Transverse colon (tissue), 4 donors: ENCODE data around the gene ARSK. TPM values are rescaled to one million over a fixed set of nuclear protein-coding genes. Genes with fewer than 3 reads are reported as not detected.

Experiments used
- DNase-seq: peaks from one replicate; pipeline ENCODE4 v3.0.0-alpha.2; 2019
- H3K27ac ChIP-seq, 4 donors: fragments of 200-600 bp; sonication (generic); 2 replicates each; pipeline ENCODE4 v1.5.1; 2016 to 2018; ENCODE audit warnings: inconsistent platforms in 4 of 4
- H3K27me3 ChIP-seq: fragments of 200-600 bp; sonication (generic); 2 replicates; pipeline ENCODE4 v1.5.1; 2017; ENCODE audit warnings: inconsistent platforms
- H3K36me3 ChIP-seq, 4 donors: fragments of 200-600 bp; sonication (generic); 2 replicates each; pipeline ENCODE4 v1.5.1; 2017 to 2019; ENCODE audit warnings: inconsistent platforms in 4 of 4
- H3K4me1 ChIP-seq, 4 donors: fragments of 200-600 bp; sonication (generic); 2 replicates each; pipeline ENCODE4 v1.5.1; 2017 to 2020; ENCODE audit warnings: inconsistent platforms in 4 of 4
- H3K4me3 ChIP-seq, 4 donors: fragments of 200-600 bp; sonication (generic); 1 replicate in 1 of 4; 2 replicates in 3 of 4; pipeline versions ENCODE4 v1.5.1 to v1.6.1; 2017 to 2019; ENCODE audit warnings: inconsistent platforms in 4 of 4
- H3K9me3 ChIP-seq, 2 donors: fragments of 200-600 bp; sonication (generic); 2 replicates each; pipeline ENCODE4 v1.5.1; 2017 to 2019; ENCODE audit warnings: inconsistent platforms in 2 of 2
- EP300 ChIP-seq: sonication (generic); formaldehyde crosslinking; IDR thresholded peaks from one replicate; pipeline ENCODE4 v1.6.1; 2017; ENCODE audit warnings: antibody characterized with exemption, low read depth
- POLR2A ChIP-seq: fragments of 450-650 bp; IDR thresholded peaks from one replicate; pipeline ENCODE4 v1.6.1; 2016; ENCODE audit warnings: antibody characterized with exemption, mild to moderate bottlenecking, moderate library complexity
- POLR2AphosphoS5 ChIP-seq, 3 donors: sonication (generic); formaldehyde crosslinking; IDR thresholded peaks; one replicate each; pipeline ENCODE4 v1.6.1; 2016; ENCODE audit warnings: antibody characterized with exemption in 3 of 3
- WGBS, 2 donors: methylation state at CpG; one replicate each; pipeline ENCODE4 v1.1.5; 2018; ENCODE audit warnings: low coverage in 1 of 2; 5-methylcytosine and 5-hydroxymethylcytosine counted together
- in situ Hi-C, 4 donors: fragments of 200-750 bp; cut with MboI; loops; one replicate each; pipeline versions ENCODE4 v1.15.0 to v1.15.1; 2017; ENCODE audit warnings: low sequenced_read_pairs in 3 of 4, low pct_ligation_motif_present in 1 of 4, low pct_unique_long_range_greater_than_20kb in 1 of 4
- intact Hi-C: fragments of 100-400 bp; cut with DNase I; formaldehyde crosslinking; loops from one replicate; pipeline ENCODE4 v1.15.1; 2023; ENCODE audit warnings: low total_unique reads
- total RNA-seq, 4 donors: library from RNA; depleted of rRNA; stranded (reverse); fragments of >200 nt; gene quantifications; one replicate each; pipeline ENCODE4 v1.1.0, GENCODE V29; 2016
- TF ChIP-seq, protein P1 (sequence below), 5 experiments: fragments of 200-600 bp in 3 of 5; fragments of 450-650 bp in 2 of 5; sonication (generic) in 3 of 5; IDR thresholded peaks; 1 replicate in 2 of 5; 2 replicates in 3 of 5; pipeline ENCODE4 v1.5.1; 2016 to 2017; ENCODE audit warnings: antibody characterized with exemption in 5 of 5, inconsistent platforms in 3 of 5, mild to moderate bottlenecking in 2 of 5, moderate library complexity in 1 of 5

ARSK gene
- total RNA-seq, 4 donors from 2014 or later = 0.40 to 5.6 (median 1.8) TPM

DNA sequence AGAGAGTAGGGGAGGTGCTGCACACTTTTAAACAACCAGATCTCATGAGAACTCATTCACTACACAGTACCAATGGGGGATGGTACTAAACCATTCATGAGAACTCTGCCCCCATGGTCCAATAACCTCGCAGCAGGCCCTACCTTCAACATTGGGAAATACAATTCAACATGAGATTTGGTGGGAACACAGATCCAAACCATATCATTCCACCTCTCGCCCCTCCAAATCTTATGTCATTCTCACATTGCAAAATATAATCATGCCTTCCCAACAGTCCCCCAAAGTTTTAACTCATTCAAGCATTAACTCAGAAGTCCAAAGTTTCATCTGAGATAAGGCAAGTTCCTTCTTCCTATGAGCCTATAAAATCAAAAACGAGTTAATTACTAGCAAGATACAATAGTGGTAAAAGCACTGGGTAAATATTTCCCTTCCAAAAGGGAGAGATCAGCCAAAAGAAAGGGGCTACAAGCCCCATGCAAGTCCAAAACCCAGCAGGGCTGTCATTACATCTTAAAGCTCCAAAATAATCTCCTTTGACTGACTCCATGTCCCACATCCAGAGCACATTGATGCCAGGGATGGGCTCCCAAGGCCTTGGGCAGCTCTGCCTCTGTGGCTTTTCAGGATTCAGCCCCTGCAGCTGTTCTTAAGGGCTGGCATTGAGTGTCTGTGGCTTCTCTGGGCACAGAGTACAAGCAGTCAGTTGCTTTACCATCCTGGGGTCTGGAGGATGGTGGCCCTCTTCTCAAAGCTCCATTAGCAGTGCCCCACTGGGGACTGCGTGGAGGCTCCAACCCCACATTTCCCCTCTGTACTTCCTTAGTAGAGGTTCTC is 73.3 kb downstream of the ARSK start:
- peaks cover 4 to 18% (median 12%) of the 10 kb centered on the region in 4 donors for H3K4me1 ChIP-seq
- no peak overlapping the region for H3K4me3 ChIP-seq
- H3K27me3 ChIP-seq = no peaks in the 10 kb centered on the region
- H3K9me3 ChIP-seq = no peaks in the 10 kb centered on the region
- intact Hi-C loops (no loop called here), in situ Hi-C loops (loop anchor here in 1 of 4 donors (25.0 kb wide), 1 partner anchor 709 kb away; no protein-coding TSS in a partner anchor)
- TF ChIP-seq, protein P1, sequence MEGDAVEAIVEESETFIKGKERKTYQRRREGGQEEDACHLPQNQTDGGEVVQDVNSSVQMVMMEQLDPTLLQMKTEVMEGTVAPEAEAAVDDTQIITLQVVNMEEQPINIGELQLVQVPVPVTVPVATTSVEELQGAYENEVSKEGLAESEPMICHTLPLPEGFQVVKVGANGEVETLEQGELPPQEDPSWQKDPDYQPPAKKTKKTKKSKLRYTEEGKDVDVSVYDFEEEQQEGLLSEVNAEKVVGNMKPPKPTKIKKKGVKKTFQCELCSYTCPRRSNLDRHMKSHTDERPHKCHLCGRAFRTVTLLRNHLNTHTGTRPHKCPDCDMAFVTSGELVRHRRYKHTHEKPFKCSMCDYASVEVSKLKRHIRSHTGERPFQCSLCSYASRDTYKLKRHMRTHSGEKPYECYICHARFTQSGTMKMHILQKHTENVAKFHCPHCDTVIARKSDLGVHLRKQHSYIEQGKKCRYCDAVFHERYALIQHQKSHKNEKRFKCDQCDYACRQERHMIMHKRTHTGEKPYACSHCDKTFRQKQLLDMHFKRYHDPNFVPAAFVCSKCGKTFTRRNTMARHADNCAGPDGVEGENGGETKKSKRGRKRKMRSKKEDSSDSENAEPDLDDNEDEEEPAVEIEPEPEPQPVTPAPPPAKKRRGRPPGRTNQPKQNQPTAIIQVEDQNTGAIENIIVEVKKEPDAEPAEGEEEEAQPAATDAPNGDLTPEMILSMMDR (IDR thresholded peaks at IDR 0.05) = no peak
- TF ChIP-seq POLR2AphosphoS5 (IDR thresholded peaks at IDR 0.05) (no peak), POLR2A (no peak), EP300 (no peak)
- no peaks in the 10 kb centered on the region for H3K36me3 ChIP-seq
- 67 to 73% methylated on average over 2 to 4 of the region's 4 CpGs for WGBS, 2 donors
- no peak for DNase-seq
- H3K27ac ChIP-seq = peak overlapping the region; percentile 13 to 63 (median 36)

DNA sequence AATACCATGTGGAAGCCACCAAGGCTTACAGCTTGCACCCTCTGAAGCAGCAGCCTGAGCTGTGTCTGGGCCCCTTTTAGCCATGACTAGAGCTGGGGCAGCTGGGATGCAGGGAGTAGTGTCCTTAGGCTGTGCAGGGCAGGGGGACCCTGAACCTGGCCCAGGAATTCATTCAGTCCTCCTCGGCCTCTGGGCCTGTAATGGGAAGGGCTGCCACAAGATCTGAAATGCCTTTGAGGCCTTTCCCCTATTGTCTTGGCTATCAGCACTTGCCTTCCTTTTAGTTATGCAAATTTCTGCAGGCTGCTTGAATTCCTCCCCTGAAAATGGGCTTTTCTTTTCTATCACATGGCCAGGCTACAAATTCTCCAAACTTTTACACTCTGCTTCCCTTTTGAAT is 74.0 kb downstream of the ARSK start:
- no peaks in the 10 kb centered on the region for H3K36me3 ChIP-seq
- H3K4me3 ChIP-seq = no peak overlapping the region
- H3K4me1 ChIP-seq = peaks cover 4 to 18% (median 12%) of the 10 kb centered on the region in 4 donors
- no peak for DNase-seq
- H3K9me3 ChIP-seq = no peaks in the 10 kb centered on the region
- no peaks in the 10 kb centered on the region for H3K27me3 ChIP-seq
- WGBS, 2 donors = 91% methylated on average over 1 of the region's 1 CpG; no CpG with 5 or more reads in 1 of the 2 donors
- intact Hi-C loops = no loop called here
- TF ChIP-seq, protein P1 (IDR thresholded peaks at IDR 0.05) = no peak
- TF ChIP-seq EP300 (no peak), POLR2A (no peak), POLR2AphosphoS5 (IDR thresholded peaks at IDR 0.05) (no peak)
- H3K27ac ChIP-seq = peak overlapping the region; percentile 13 to 63 (median 36)
- in situ Hi-C loops = loop anchor here in 1 of 4 donors (25.0 kb wide), 1 partner anchor 708 kb away; no protein-coding TSS in a partner anchor

DNA sequence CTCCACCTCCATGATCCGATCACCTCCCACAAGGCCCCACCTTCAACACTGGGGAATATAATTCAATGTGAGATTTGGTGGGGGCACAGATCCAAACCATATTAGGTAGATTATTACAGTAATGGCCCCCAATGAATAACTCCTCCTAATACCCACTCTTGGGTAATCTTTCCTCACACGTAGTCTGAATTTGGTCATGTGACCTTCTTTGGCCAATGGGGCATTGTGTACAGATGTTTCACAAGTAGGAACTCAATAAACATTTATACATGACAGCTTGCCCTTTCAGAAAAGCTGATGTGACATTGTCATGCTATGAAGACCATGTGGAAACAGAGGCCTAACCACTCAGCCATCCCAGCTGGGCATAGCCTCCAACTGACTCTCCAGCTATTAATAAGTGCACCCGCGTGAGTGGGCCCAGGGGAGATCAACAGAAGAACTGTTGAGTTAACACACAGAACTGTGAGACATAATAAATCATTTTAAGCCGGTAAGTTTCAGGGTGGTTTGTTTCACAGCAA is 75.6 kb downstream of the ARSK start:
- intact Hi-C loops = loop anchor here (10.0 kb wide), 1 partner anchor 704 kb away; no protein-coding TSS in a partner anchor
- H3K9me3 ChIP-seq = no peaks in the 10 kb centered on the region
- TF ChIP-seq POLR2A (no peak), EP300 (no peak), POLR2AphosphoS5 (IDR thresholded peaks at IDR 0.05) (no peak)
- TF ChIP-seq, protein P1 (IDR thresholded peaks at IDR 0.05) = no peak
- H3K27ac ChIP-seq = no peak overlapping the region
- no peaks in the 10 kb centered on the region for H3K36me3 ChIP-seq
- in situ Hi-C loops = loop anchor here in 1 of 4 donors (25.0 kb wide), 1 partner anchor 707 kb away; no protein-coding TSS in a partner anchor
- DNase-seq = no peak
- H3K4me3 ChIP-seq = no peak overlapping the region
- peaks cover 4 to 18% (median 12%) of the 10 kb centered on the region in 4 donors for H3K4me1 ChIP-seq
- 92 to 100% methylated on average over 2 to 5 of the region's 5 CpGs for WGBS, 2 donors
- H3K27me3 ChIP-seq = no peaks in the 10 kb centered on the region
